Measurements from ENCODE around the gene PHACTR2. TPM values are rescaled to one million over a fixed set of nuclear protein-coding genes. Genes with fewer than 3 reads are reported as not detected.

The PHACTR2 gene
- total RNA-seq, 1 experiment from 2014 or later, result 39.8 TPM

DNA sequence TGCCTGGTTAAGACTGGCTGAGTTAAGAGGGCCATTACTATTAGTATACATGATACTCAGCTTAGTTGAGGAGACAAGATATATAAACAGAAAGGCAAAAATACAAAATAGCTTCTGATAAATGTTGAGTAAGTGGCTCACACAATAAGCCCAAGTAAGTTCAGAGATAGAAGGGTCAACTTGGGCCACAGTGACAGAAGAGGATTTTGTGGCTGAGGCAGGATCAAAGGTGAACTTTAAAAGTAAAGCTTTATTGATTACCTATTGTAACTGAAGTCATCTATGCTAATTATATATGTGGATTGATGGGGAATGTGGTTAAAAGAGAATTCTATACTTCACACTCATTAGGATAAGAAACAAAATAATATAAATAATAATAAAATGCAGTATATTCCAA is 80.8 kb downstream of the PHACTR2 start:
- H3K9me3 ChIP-seq (ENCODE audit: insufficient read depth, low read depth), result no peaks in the 10 kb centered on the region
- H2AFZ ChIP-seq, result no peak overlapping the region
- no peaks in the 10 kb centered on the region for H3F3A ChIP-seq (ENCODE audit: insufficient read depth, low read depth)
- H3K27ac ChIP-seq, result no peak overlapping the region
- BruUV-seq (replicated peaks), result no TSS peak
- intact Hi-C loops (cut with micrococcal nuclease; ENCODE audit: unreplicated experiment), result no loop called here
- DNase-seq, result no peak
- H4K20me1 ChIP-seq (ENCODE audit: insufficient read depth), result no peaks in the 10 kb centered on the region
- CTCF ChIA-PET, result no interaction called here
- no peaks in the 10 kb centered on the region for H3K4me1 ChIP-seq (replicated peaks; ENCODE audit: insufficient read depth)
- H3K9me2 ChIP-seq (ENCODE audit: insufficient read depth), result no peaks in the 10 kb centered on the region
- TF ChIP-seq EZH2 (IDR thresholded peaks at IDR 0.05; ENCODE audit: low read depth), result no peak
- TF ChIP-seq, protein P1, sequence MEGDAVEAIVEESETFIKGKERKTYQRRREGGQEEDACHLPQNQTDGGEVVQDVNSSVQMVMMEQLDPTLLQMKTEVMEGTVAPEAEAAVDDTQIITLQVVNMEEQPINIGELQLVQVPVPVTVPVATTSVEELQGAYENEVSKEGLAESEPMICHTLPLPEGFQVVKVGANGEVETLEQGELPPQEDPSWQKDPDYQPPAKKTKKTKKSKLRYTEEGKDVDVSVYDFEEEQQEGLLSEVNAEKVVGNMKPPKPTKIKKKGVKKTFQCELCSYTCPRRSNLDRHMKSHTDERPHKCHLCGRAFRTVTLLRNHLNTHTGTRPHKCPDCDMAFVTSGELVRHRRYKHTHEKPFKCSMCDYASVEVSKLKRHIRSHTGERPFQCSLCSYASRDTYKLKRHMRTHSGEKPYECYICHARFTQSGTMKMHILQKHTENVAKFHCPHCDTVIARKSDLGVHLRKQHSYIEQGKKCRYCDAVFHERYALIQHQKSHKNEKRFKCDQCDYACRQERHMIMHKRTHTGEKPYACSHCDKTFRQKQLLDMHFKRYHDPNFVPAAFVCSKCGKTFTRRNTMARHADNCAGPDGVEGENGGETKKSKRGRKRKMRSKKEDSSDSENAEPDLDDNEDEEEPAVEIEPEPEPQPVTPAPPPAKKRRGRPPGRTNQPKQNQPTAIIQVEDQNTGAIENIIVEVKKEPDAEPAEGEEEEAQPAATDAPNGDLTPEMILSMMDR (conservative IDR thresholded peaks at IDR 0.05), result no peak
- POLR2A ChIA-PET (ENCODE audit: unreplicated experiment), result no interaction called here
- H3K36me3 ChIP-seq (ENCODE audit: low read depth), result no peaks in the 10 kb centered on the region
- no peaks in the 10 kb centered on the region for H3K27me3 ChIP-seq (ENCODE audit: insufficient read depth, low read depth)
- no peaks in the 10 kb centered on the region for H3K79me2 ChIP-seq (ENCODE audit: low read depth)
- no peak overlapping the region for H3K4me3 ChIP-seq
- no peak overlapping the region for H3K4me2 ChIP-seq

DNA sequence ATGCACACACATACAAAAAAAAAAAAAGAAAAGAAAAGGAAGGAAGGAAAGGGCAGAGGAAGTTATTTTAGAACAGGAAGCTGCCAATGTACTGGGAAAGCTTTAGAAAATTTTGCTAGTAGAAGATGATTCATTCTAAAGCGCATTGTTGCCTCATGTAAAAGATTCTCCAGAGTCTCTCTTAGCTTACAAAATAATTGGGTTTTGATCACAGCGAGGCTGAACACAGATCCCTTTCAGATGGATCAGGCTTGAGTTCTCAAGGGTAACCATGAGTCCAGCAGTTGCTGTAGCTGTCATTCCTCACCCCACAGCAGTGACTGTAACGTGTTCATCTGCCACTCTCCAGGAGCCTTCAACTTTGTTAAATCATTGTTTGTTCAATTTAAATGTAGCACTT is 81.9 kb downstream of the PHACTR2 start:
- Histone ChIP-seq H3K27ac (no peak overlapping the region), H3K4me1 (replicated peaks; ENCODE audit: insufficient read depth) (no peaks in the 10 kb centered on the region), H3K79me2 (ENCODE audit: low read depth) (no peaks in the 10 kb centered on the region), H3K4me3 (no peak overlapping the region), H3K9me3 (ENCODE audit: insufficient read depth, low read depth) (no peaks in the 10 kb centered on the region), H3K9me2 (ENCODE audit: insufficient read depth) (no peaks in the 10 kb centered on the region), H4K20me1 (ENCODE audit: insufficient read depth) (no peaks in the 10 kb centered on the region), H3K36me3 (ENCODE audit: low read depth) (no peaks in the 10 kb centered on the region), H2AFZ (no peak overlapping the region), H3K27me3 (ENCODE audit: insufficient read depth, low read depth) (no peaks in the 10 kb centered on the region), H3K4me2 (no peak overlapping the region), H3F3A (ENCODE audit: insufficient read depth, low read depth) (no peaks in the 10 kb centered on the region)
- intact Hi-C loops (cut with micrococcal nuclease; ENCODE audit: unreplicated experiment), result no loop called here
- no TSS peak for BruUV-seq (replicated peaks)
- ChIA-PET CTCF (no interaction called here), POLR2A (ENCODE audit: unreplicated experiment) (no interaction called here)
- no peak for DNase-seq
- TF ChIP-seq, protein P1 (conservative IDR thresholded peaks at IDR 0.05), result no peak
- TF ChIP-seq EZH2 (IDR thresholded peaks at IDR 0.05; ENCODE audit: low read depth), result no peak

GRCh38 chr6:143761074-143761473 is 83.3 kb downstream of the PHACTR2 start:
- H4K20me1 ChIP-seq (ENCODE audit: insufficient read depth), result no peaks in the 10 kb centered on the region
- no peaks in the 10 kb centered on the region for H3K27me3 ChIP-seq (ENCODE audit: insufficient read depth, low read depth)
- H3K4me1 ChIP-seq (replicated peaks; ENCODE audit: insufficient read depth), result no peaks in the 10 kb centered on the region
- no peak overlapping the region for H3K27ac ChIP-seq
- no peaks in the 10 kb centered on the region for H3F3A ChIP-seq (ENCODE audit: insufficient read depth, low read depth)
- TF ChIP-seq EZH2 (IDR thresholded peaks at IDR 0.05; ENCODE audit: low read depth), result no peak
- TF ChIP-seq, protein P1 (conservative IDR thresholded peaks at IDR 0.05), result no peak
- ChIA-PET CTCF (no interaction called here), POLR2A (ENCODE audit: unreplicated experiment) (no interaction called here)
- no peak for DNase-seq
- no TSS peak for BruUV-seq (replicated peaks)
- no peaks in the 10 kb centered on the region for H3K9me3 ChIP-seq (ENCODE audit: insufficient read depth, low read depth)
- no peaks in the 10 kb centered on the region for H3K9me2 ChIP-seq (ENCODE audit: insufficient read depth)
- H3K4me3 ChIP-seq, result no peak overlapping the region
- H2AFZ ChIP-seq, result no peak overlapping the region
- no peak overlapping the region for H3K4me2 ChIP-seq
- intact Hi-C loops (cut with micrococcal nuclease; ENCODE audit: unreplicated experiment), result no loop called here
- no peaks in the 10 kb centered on the region for H3K79me2 ChIP-seq (ENCODE audit: low read depth)
- H3K36me3 ChIP-seq (ENCODE audit: low read depth), result no peaks in the 10 kb centered on the region
